GM19240 (cell line): ENCODE results near the gene XKR3.
"Not testable (repeated sequence)": the region's sequence is repeated elsewhere in the genome, so short reads cannot be mapped to it uniquely, and the experiment has no call there.

ENCODE experiments used
- DNase-seq: peaks from one replicate; pipeline ENCODE4 v3.0.0; 2011; ENCODE audit warnings: low spot score; ENCODE audit not compliant: insufficient read length

The XKR3 gene

DNA sequence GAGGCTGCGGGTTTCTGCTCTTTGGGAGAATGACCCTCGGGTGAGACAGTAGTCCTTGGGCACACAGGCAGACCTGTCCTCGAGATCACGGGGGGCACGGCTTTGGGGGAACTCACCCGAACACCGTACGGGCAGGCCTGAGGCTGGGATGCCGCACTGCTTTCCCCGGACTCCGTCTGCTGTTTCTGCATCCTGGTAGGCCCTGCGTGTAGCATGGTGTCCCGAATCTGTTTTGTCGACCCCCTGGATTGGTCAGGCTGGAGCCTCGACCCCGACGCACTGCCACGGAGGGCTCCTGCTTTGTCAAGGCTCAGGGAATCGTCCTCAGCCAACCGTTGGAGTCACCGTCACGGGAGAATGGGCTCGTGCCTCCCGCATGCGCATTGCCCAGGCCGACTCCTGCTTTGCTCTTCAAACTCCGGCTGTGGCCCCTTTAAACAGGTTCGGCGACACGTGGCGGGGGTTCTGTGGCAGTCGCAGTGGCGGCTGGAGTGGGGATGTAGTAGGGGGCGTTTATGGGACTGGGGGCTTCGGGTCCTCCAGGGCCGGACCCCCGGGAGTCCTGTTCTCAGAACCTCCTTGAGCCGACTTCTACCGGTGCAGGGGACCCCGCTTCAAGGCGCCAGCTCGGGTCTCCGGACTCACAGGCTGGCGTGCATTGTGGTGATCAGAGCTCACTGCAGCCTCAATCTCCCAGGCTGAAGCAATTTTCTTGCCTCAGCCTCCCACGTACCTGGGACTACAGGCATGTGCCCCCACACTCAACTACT lies 76.9 kb downstream of the XKR3 start:
- DNase-seq: not testable (repeated sequence)

- not testable (repeated sequence) for DNase-seq
These were observed 77.7 kb downstream of the XKR3 start for GRCh38 chr22:16747266-16748159.

GRCh38 chr22:16734271-16734670 lies 90.9 kb downstream of the XKR3 start:
- not testable (repeated sequence) for DNase-seq
